OCI-LY7 (cell line): Measurements from ENCODE around the gene MIDN. TPM values are rescaled to one million over a fixed set of nuclear protein-coding genes. Genes with fewer than 3 reads are reported as not detected.
A peak's percentile ranks its signal among the peaks of the same experiment; 100 is the strongest.

Source experiments
- BruUV-seq: library from RNA; stranded (reverse); fragments of 400-500 nt; replicated peaks from 2 replicates; lab custom pipeline; 2021; lab: Mats Ljungman, UMichigan
- CTCF ChIA-PET: fragments of 300-600 bp; sonication (Branson Sonifier 250); formaldehyde crosslinking; loops from one replicate; lab custom pipeline; 2022; ENCODE audit warnings: antibody characterized with exemption; ENCODE audit not compliant: unreplicated experiment; lab: Charles Lee
- POLR2A ChIA-PET: fragments of 300-600 bp; sonication (Branson Sonifier 250); formaldehyde crosslinking; loops from one replicate; lab custom pipeline; 2022; ENCODE audit warnings: antibody characterized with exemption; lab: Charles Lee
- DNase-seq: peaks from one replicate; pipeline ENCODE4 v3.0.0-alpha.2; 2015; ENCODE audit warnings: low spot score
- H2AFZ ChIP-seq: fragments of 200-600 bp; sonication (generic), shearing (Covaris generic); 2 replicates; pipeline ENCODE4 v1.6.1; 2014; ENCODE audit warnings: mild to moderate bottlenecking, antibody characterized with exemption, low read length, moderate library complexity
- H3K27ac ChIP-seq: fragments of 200-600 bp; sonication (generic); 2 replicates; pipeline ENCODE4 v1.5.1; 2014; ENCODE audit warnings: mixed run types, low read depth, mild to moderate bottlenecking, moderate library complexity, low read length, inconsistent platforms; ENCODE audit not compliant: poor library complexity, severe bottlenecking
- H3K36me3 ChIP-seq: fragments of 200-600 bp; sonication (generic); 2 replicates; pipeline ENCODE4 v1.6.1; 2014; ENCODE audit warnings: mild to moderate bottlenecking, antibody characterized with exemption, low read length, moderate library complexity, mixed read lengths; ENCODE audit not compliant: insufficient read depth
- H3K4me1 ChIP-seq: fragments of 200-600 bp; sonication (generic); 2 replicates; pipeline ENCODE4 v1.5.1; 2014; ENCODE audit warnings: mild to moderate bottlenecking, low read length; ENCODE audit not compliant: insufficient read depth, poor library complexity, severe bottlenecking
- H3K4me2 ChIP-seq: fragments of 200-600 bp; sonication (generic); 2 replicates; pipeline ENCODE4 v1.6.1; 2014; ENCODE audit warnings: mild to moderate bottlenecking, low read length
- H3K4me3 ChIP-seq: fragments of 200-600 bp; sonication (generic); 2 replicates; pipeline ENCODE4 v1.5.1; 2014; ENCODE audit warnings: mild to moderate bottlenecking, low read depth, low read length; ENCODE audit not compliant: poor library complexity, severe bottlenecking
- H3K79me2 ChIP-seq: fragments of 200-600 bp; sonication (generic); 2 replicates; pipeline ENCODE4 v1.6.1; 2016; ENCODE audit warnings: low read depth, mild to moderate bottlenecking, low read length, moderate library complexity, mixed read lengths; ENCODE audit not compliant: insufficient read depth
- H3K9me2 ChIP-seq: fragments of 200-600 bp; sonication (generic); 2 replicates; pipeline ENCODE4 v1.6.1; 2016; ENCODE audit warnings: mild to moderate bottlenecking, low read length, mixed read lengths; ENCODE audit not compliant: insufficient read depth
- H3K9me3 ChIP-seq: fragments of 200-600 bp; sonication (generic); 2 replicates; pipeline ENCODE4 v1.6.1; 2014; ENCODE audit warnings: mild to moderate bottlenecking, mixed run types, low read length, mixed read lengths
- H4K20me1 ChIP-seq: fragments of 200-600 bp; sonication (generic); 2 replicates; pipeline ENCODE4 v1.6.1; 2014; ENCODE audit warnings: mild to moderate bottlenecking, antibody characterized with exemption, low read length, moderate library complexity, mixed read lengths; ENCODE audit not compliant: insufficient read depth
- EZH2phosphoT487 ChIP-seq: fragments of 200-600 bp; sonication (generic); IDR thresholded peaks from 2 replicates; pipeline ENCODE4 v1.6.1; 2018; ENCODE audit warnings: low read depth, borderline replicate concordance, mild to moderate bottlenecking, mixed run types, antibody characterized with exemption, low read length, moderate library complexity, mixed read lengths
- intact Hi-C: fragments of 100-400 bp; cut with micrococcal nuclease; formaldehyde crosslinking; loops from one replicate; pipeline ENCODE4 v1.10.0; 2022; ENCODE audit not compliant: unreplicated experiment
- total RNA-seq, 2 experiments: library from RNA; depleted of rRNA in 1 of 2; stranded (reverse); fragments of >200 nt in 1 of 2; shearing (Covaris generic) in 1 of 2; gene quantifications; 2 replicates each; pipeline ENCODE4 v1.2.3, GENCODE V29; 2014 to 2022
- TF ChIP-seq, protein P1 (sequence below): fragments of 200-600 bp; sonication (generic); conservative IDR thresholded peaks from 2 replicates; pipeline ENCODE4 v1.5.1; 2014; ENCODE audit warnings: mild to moderate bottlenecking, antibody characterized with exemption, low read length, moderate library complexity, mixed read lengths

Gene MIDN
- total RNA-seq, 2 experiments from 2014 or later = 20.3 to 70.9 TPM

DNA sequence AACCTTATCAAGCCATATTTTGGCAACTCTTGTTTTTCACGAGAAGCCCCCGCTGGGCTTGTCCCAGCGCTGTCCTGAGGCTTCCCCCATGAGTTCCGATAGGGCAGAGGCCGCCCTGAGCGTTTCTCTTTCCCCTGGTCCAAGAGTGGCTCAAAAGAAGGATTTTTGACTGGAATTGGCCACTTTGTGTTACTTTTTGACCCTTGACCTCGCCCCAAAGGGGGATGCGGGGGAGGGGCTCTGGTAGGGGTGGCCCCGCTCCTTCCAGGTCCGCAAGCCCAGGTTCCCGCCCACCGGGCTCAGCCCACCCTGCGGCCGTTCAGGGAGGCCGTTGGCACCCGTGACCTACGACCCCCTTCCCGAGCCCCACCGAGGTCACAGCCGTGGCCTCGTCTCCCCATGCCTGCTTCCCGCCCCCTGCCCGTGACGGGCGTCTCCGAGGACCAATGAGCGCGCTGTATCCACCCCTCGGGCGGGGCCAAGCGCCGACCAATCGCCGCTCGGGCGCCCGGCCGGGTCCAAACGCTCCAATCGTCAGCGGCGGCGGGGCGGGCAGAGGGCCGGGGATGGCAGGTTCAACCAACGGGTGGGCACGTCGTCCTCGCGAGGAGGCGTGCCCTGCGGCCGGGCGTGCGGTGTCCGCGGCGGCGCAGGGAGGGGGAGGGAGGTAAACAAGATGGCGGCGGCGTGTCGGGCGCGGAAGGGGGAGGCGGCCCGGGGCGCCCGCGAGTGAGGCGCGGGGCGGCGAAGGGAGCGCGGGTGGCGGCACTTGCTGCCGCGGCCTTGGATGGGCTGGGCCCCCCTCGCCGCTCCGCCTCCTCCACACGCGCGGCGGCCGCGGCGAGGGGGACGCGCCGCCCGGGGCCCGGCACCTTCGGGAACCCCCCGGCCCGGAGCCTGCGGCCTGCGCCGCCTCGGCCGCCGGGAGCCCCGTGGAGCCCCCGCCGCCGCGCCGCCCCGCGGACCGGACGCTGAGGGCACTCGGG, 43.0 kb upstream of the MIDN start, which contains the start of gene STK11:
Gene STK11, plus strand, starts transcription at position 665 of the 986 bp plus-strand sequence. CDS start 1,136 bp downstream, outside the sequence.
- CTCF ChIA-PET = no interaction called here
- intact Hi-C loops = no loop called here
- POLR2A ChIA-PET = no interaction called here

DNA sequence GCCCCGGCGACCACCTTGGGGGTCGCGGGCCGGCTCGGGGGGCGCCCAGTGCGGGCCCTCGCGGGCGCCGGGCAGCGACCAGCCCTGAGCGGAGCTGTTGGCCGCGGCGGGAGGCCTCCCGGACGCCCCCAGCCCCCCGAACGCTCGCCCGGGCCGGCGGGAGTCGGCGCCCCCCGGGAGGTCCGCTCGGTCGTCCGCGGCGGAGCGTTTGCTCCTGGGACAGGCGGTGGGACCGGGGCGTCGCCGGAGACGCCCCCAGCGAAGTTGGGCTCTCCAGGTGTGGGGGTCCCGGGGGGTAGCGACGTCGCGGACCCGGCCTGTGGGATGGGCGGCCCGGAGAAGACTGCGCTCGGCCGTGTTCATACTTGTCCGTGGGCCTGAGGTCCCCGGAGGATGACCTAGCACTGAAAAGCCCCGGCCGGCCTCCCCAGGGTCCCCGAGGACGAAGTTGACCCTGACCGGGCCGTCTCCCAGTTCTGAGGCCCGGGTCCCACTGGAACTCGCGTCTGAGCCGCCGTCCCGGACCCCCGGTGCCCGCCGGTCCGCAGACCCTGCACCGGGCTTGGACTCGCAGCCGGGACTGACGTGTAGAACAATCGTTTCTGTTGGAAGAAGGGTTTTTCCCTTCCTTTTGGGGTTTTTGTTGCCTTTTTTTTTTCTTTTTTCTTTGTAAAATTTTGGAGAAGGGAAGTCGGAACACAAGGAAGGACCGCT, 42.1 kb upstream of the MIDN start:
- POLR2A ChIA-PET = no interaction called here
- intact Hi-C loops = no loop called here
- DNase-seq = no peak

More for the DNA sequence above, 43.0 kb upstream of the MIDN start, which contains the start of gene STK11:
- H3K27ac ChIP-seq = peak within 1 kb of the TSS; percentile 45
- H3K79me2 ChIP-seq = peaks cover 43% of the 10 kb centered on the region
- peak; percentile 98 for DNase-seq
- H3K4me1 ChIP-seq = peaks cover 19% of the 10 kb centered on the region
- no TSS peak for BruUV-seq
- peak within 1 kb of the TSS; percentile 85 for H2AFZ ChIP-seq
- H3K9me2 ChIP-seq = no peaks in the 10 kb centered on the region
- peak within 1 kb of the TSS; percentile 97 for H3K4me2 ChIP-seq
- H4K20me1 ChIP-seq = peaks cover 12% of the 10 kb centered on the region; the same call in 1 of the 2 replicates
- H3K36me3 ChIP-seq = peaks cover 33% of the 10 kb centered on the region
- peak within 1 kb of the TSS; percentile 88 for H3K4me3 ChIP-seq
- H3K9me3 ChIP-seq = no peaks in the 10 kb centered on the region
- no peak for TF ChIP-seq EZH2phosphoT487
- TF ChIP-seq, protein P1, sequence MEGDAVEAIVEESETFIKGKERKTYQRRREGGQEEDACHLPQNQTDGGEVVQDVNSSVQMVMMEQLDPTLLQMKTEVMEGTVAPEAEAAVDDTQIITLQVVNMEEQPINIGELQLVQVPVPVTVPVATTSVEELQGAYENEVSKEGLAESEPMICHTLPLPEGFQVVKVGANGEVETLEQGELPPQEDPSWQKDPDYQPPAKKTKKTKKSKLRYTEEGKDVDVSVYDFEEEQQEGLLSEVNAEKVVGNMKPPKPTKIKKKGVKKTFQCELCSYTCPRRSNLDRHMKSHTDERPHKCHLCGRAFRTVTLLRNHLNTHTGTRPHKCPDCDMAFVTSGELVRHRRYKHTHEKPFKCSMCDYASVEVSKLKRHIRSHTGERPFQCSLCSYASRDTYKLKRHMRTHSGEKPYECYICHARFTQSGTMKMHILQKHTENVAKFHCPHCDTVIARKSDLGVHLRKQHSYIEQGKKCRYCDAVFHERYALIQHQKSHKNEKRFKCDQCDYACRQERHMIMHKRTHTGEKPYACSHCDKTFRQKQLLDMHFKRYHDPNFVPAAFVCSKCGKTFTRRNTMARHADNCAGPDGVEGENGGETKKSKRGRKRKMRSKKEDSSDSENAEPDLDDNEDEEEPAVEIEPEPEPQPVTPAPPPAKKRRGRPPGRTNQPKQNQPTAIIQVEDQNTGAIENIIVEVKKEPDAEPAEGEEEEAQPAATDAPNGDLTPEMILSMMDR = no peak

More for the DNA sequence above, 42.1 kb upstream of the MIDN start:
- Histone ChIP-seq H3K79me2 (peaks cover 50% of the 10 kb centered on the region), H3K9me3 (no peaks in the 10 kb centered on the region), H2AFZ (no peak overlapping the region), H3K36me3 (peaks cover 40% of the 10 kb centered on the region), H3K4me1 (peaks cover 19% of the 10 kb centered on the region), H3K27ac (peak overlapping the region; percentile 24), H3K4me2 (peak overlapping the region; percentile 97), H3K4me3 (peak overlapping the region; percentile 88), H3K9me2 (no peaks in the 10 kb centered on the region), H4K20me1 (peaks cover 12% of the 10 kb centered on the region; the same call in 1 of the 2 replicates)
- CTCF ChIA-PET = no interaction called here
- no peak for TF ChIP-seq EZH2phosphoT487
- TF ChIP-seq, protein P1 = no peak
- BruUV-seq = no TSS peak
